Fibroblast of pulmonary artery (primary cell): ENCODE results near the gene CRHR1.

Source experiments
- DNase-seq: peaks from one replicate; pipeline ENCODE4 v3.0.0-alpha.2; 2010; ENCODE audit warnings: low read depth
- H3K4me3 ChIP-seq: replicated peaks from 2 replicates; pipeline ENCODE4 v1.5.1; 2011; ENCODE audit warnings: low read depth, mild to moderate bottlenecking, control low read depth, low read length, moderate library complexity
- TF ChIP-seq, protein P1 (sequence below): IDR thresholded peaks from 2 replicates; pipeline ENCODE4 v1.5.1; 2011; ENCODE audit warnings: mild to moderate bottlenecking, control low read depth, low read length, inconsistent platforms; ENCODE audit errors: missing control alignments

CRHR1 gene

GRCh38 chr17:45869676-45870341 lies 85.7 kb downstream of the CRHR1 start:
- DNase-seq = no peak
- TF ChIP-seq, protein P1, sequence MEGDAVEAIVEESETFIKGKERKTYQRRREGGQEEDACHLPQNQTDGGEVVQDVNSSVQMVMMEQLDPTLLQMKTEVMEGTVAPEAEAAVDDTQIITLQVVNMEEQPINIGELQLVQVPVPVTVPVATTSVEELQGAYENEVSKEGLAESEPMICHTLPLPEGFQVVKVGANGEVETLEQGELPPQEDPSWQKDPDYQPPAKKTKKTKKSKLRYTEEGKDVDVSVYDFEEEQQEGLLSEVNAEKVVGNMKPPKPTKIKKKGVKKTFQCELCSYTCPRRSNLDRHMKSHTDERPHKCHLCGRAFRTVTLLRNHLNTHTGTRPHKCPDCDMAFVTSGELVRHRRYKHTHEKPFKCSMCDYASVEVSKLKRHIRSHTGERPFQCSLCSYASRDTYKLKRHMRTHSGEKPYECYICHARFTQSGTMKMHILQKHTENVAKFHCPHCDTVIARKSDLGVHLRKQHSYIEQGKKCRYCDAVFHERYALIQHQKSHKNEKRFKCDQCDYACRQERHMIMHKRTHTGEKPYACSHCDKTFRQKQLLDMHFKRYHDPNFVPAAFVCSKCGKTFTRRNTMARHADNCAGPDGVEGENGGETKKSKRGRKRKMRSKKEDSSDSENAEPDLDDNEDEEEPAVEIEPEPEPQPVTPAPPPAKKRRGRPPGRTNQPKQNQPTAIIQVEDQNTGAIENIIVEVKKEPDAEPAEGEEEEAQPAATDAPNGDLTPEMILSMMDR = no peak
- H3K4me3 ChIP-seq = no peak overlapping the region

GRCh38 chr17:45870342-45870974 lies 86.3 kb downstream of the CRHR1 start:
- no peak overlapping the region for H3K4me3 ChIP-seq
- TF ChIP-seq, protein P1 = no peak
- no peak for DNase-seq

DNA sequence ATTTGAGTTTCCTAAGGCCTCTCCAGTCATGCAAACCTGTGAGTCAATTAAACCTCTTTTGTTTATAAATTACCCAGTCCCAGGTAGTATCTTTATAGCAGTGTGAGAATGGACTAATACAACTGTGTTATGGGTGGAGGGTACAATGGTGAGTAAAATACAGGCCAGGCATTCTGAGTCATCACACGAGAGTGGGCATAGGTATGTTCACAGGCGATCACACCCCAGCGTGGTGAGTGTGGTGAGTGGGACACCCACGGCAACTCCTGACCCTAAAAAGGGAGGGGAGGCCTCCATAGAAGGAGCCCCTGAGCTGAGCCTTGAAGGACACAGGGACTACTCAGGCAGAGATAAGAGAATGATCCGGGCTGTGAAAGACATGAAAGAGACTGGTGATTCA lies 87.6 kb downstream of the CRHR1 start:
- no peak for DNase-seq
- no peak overlapping the region for H3K4me3 ChIP-seq
- TF ChIP-seq, protein P1 = no peak

- no peak for DNase-seq
- H3K4me3 ChIP-seq = no peak overlapping the region
- TF ChIP-seq, protein P1 = no peak
Observed at GRCh38 chr17:45873728-45874127, 89.6 kb downstream of the CRHR1 start.

GRCh38 chr17:45874151-45874550 lies 90.0 kb downstream of the CRHR1 start:
- H3K4me3 ChIP-seq = no peak overlapping the region
- TF ChIP-seq, protein P1 = no peak
- no peak for DNase-seq

GRCh38 chr17:45876539-45876938 lies 92.4 kb downstream of the CRHR1 start:
- TF ChIP-seq, protein P1 = no peak
- no peak for DNase-seq
- no peak overlapping the region for H3K4me3 ChIP-seq

- no peak for DNase-seq
- TF ChIP-seq, protein P1 = no peak
- no peak overlapping the region for H3K4me3 ChIP-seq
Observed at GRCh38 chr17:45877467-45877866, 93.3 kb downstream of the CRHR1 start.
